KMS-11 (cell line): ENCODE results near the gene CAMKMT.

Experiments used
- H2AFZ ChIP-seq: fragments of 200-600 bp; sonication (generic); 2 replicates; pipeline ENCODE4 v1.6.1; 2016; ENCODE audit warnings: antibody characterized with exemption, mixed run types, low read depth
- H3K27ac ChIP-seq: fragments of 200-600 bp; sonication (generic); 2 replicates; pipeline ENCODE4 v1.6.1; 2016; ENCODE audit warnings: mild to moderate bottlenecking, mixed run types
- H3K27me3 ChIP-seq: fragments of 200-600 bp; sonication (generic); 2 replicates; pipeline ENCODE4 v1.6.1; 2017; ENCODE audit warnings: mild to moderate bottlenecking, low read depth, mixed run types, moderate library complexity; ENCODE audit not compliant: insufficient read depth
- H3K36me3 ChIP-seq: fragments of 200-600 bp; sonication (generic); 2 replicates; pipeline ENCODE4 v1.6.1; 2017; ENCODE audit warnings: mild to moderate bottlenecking, mixed run types; ENCODE audit not compliant: insufficient read depth
- H3K4me1 ChIP-seq: fragments of 200-600 bp; sonication (generic); 2 replicates; pipeline ENCODE4 v1.6.1; 2016; ENCODE audit warnings: mild to moderate bottlenecking, low read depth, mixed run types; ENCODE audit not compliant: poor library complexity, severe bottlenecking
- H3K4me2 ChIP-seq: fragments of 200-600 bp; sonication (generic); 2 replicates; pipeline ENCODE4 v1.7.0; 2016; ENCODE audit warnings: mild to moderate bottlenecking, mixed run types
- H3K4me3 ChIP-seq: fragments of 200-600 bp; sonication (generic); IDR thresholded peaks from 2 replicates; pipeline ENCODE4 v1.6.1; 2017; ENCODE audit warnings: low read depth, low read length, mixed read lengths; ENCODE audit not compliant: insufficient read depth
- H3K79me2 ChIP-seq: fragments of 200-600 bp; sonication (generic); 2 replicates; pipeline ENCODE4 v1.6.1; 2016; ENCODE audit warnings: low read depth, mixed run types; ENCODE audit not compliant: insufficient read depth
- H3K9ac ChIP-seq: fragments of 200-600 bp; sonication (generic); 2 replicates; pipeline ENCODE4 v1.6.1; 2016; ENCODE audit warnings: mild to moderate bottlenecking, mixed run types
- H4K20me1 ChIP-seq: fragments of 200-600 bp; sonication (generic); 2 replicates; pipeline ENCODE4 v1.6.1; 2016; ENCODE audit warnings: mild to moderate bottlenecking, mixed run types; ENCODE audit not compliant: insufficient read depth
- CTCF ChIP-seq: fragments of 200-600 bp; sonication (generic); conservative IDR thresholded peaks from 2 replicates; pipeline ENCODE4 v1.6.1; 2017; ENCODE audit warnings: low read depth, mild to moderate bottlenecking, antibody characterized with exemption, low read length, moderate library complexity, mixed read lengths

CAMKMT gene

GRCh38 chr2:44361330-44362206 lies at the start of gene CAMKMT, which contains the start of gene PREPL:
CAMKMT (plus strand) TSS chr2:44361947.
PREPL (minus strand) TSS chr2:44361494; CDS start chr2:44346342, 15,152 bp downstream.
- H3K79me2 ChIP-seq, result peaks cover 38% of the 10 kb centered on the region; the same call in 1 of the 2 replicates
- H3K27ac ChIP-seq, result peak within 1 kb of the TSS; percentile 98
- H3K4me2 ChIP-seq, result peak within 1 kb of the TSS; percentile 86
- peak within 1 kb of the TSS; percentile 93 for H2AFZ ChIP-seq
- H4K20me1 ChIP-seq, result no peaks in the 10 kb centered on the region
- peaks cover 34% of the 10 kb centered on the region for H3K4me1 ChIP-seq
- no peaks in the 10 kb centered on the region for H3K27me3 ChIP-seq
- no peaks in the 10 kb centered on the region for H3K36me3 ChIP-seq
- peak within 1 kb of the TSS; percentile 97 for H3K9ac ChIP-seq
- peak within 1 kb of the TSS; percentile 87 for H3K4me3 ChIP-seq
- TF ChIP-seq CTCF, result no peak

- H3K27ac ChIP-seq, result no peak overlapping the region
- H3K9ac ChIP-seq, result no peak overlapping the region
- no peak overlapping the region for H3K4me3 ChIP-seq
- no peak overlapping the region for H3K4me2 ChIP-seq
- no peak for TF ChIP-seq CTCF
- no peaks in the 10 kb centered on the region for H4K20me1 ChIP-seq
- no peaks in the 10 kb centered on the region for H3K27me3 ChIP-seq
- no peaks in the 10 kb centered on the region for H3K36me3 ChIP-seq
- no peak overlapping the region for H2AFZ ChIP-seq
- no peaks in the 10 kb centered on the region for H3K4me1 ChIP-seq
- H3K79me2 ChIP-seq, result no peaks in the 10 kb centered on the region
Observed at GRCh38 chr2:44314362-44314761, 47.4 kb upstream of the CAMKMT start.

- Histone ChIP-seq H4K20me1 (no peaks in the 10 kb centered on the region), H2AFZ (no peak overlapping the region), H3K79me2 (no peaks in the 10 kb centered on the region), H3K4me2 (no peak overlapping the region), H3K9ac (no peak overlapping the region), H3K4me1 (no peaks in the 10 kb centered on the region), H3K36me3 (no peaks in the 10 kb centered on the region), H3K27me3 (no peaks in the 10 kb centered on the region), H3K27ac (no peak overlapping the region), H3K4me3 (no peak overlapping the region)
- TF ChIP-seq CTCF, result no peak
Observed at GRCh38 chr2:44315945-44316344, 45.8 kb upstream of the CAMKMT start.

- Histone ChIP-seq H2AFZ (no peak overlapping the region), H3K4me2 (no peak overlapping the region), H3K9ac (no peak overlapping the region), H3K27me3 (no peaks in the 10 kb centered on the region), H3K36me3 (no peaks in the 10 kb centered on the region), H3K4me1 (no peaks in the 10 kb centered on the region), H4K20me1 (no peaks in the 10 kb centered on the region), H3K27ac (no peak overlapping the region), H3K4me3 (no peak overlapping the region), H3K79me2 (no peaks in the 10 kb centered on the region)
- TF ChIP-seq CTCF, result no peak
Observed at GRCh38 chr2:44320832-44321231, 40.9 kb upstream of the CAMKMT start.
